MM.1S (cell line): ENCODE data around the gene ENGASE.

Experiments
- DNase-seq: peaks from one replicate; pipeline ENCODE4 v3.0.0-alpha.2; 2015
- H2AFZ ChIP-seq: fragments of 300-600 bp; sonication (generic); 2 replicates; pipeline ENCODE4 v1.6.0; 2016; ENCODE audit warnings: antibody characterized with exemption, low read length
- H3F3A ChIP-seq: fragments of 300-600 bp; sonication (generic); 2 replicates; pipeline ENCODE4 v1.6.1; 2016; ENCODE audit warnings: mild to moderate bottlenecking, antibody characterized with exemption, low read length, moderate library complexity, mixed read lengths; ENCODE audit not compliant: insufficient read depth
- H3K27ac ChIP-seq: fragments of 300-600 bp; sonication (generic); 2 replicates; pipeline ENCODE4 v1.5.1; 2016; ENCODE audit warnings: mild to moderate bottlenecking, low read length
- H3K27me3 ChIP-seq: fragments of 300-600 bp; sonication (generic); replicated peaks from 2 replicates; pipeline ENCODE4 v1.6.0; 2016; ENCODE audit warnings: low read length; ENCODE audit not compliant: insufficient read depth
- H3K36me3 ChIP-seq: fragments of 300-600 bp; sonication (generic); replicated peaks from 2 replicates; pipeline ENCODE4 v1.6.1; 2016; ENCODE audit warnings: mild to moderate bottlenecking, low read length, mixed read lengths; ENCODE audit not compliant: insufficient read depth
- H3K4me1 ChIP-seq: fragments of 300-600 bp; sonication (generic); 2 replicates; pipeline ENCODE4 v1.6.1; 2016; ENCODE audit warnings: low read length, mixed read lengths
- H3K4me2 ChIP-seq: fragments of 300-600 bp; sonication (generic); 2 replicates; pipeline ENCODE4 v1.6.0; 2016; ENCODE audit warnings: low read depth, low read length
- H3K4me3 ChIP-seq: fragments of 300-600 bp; sonication (generic); 2 replicates; pipeline ENCODE4 v1.5.1; 2016; ENCODE audit warnings: low read length, mixed read lengths
- H3K79me2 ChIP-seq: fragments of 300-600 bp; sonication (generic); 2 replicates; pipeline ENCODE4 v1.6.1; 2016; ENCODE audit warnings: mixed run types, low read length, mixed read lengths
- H3K9ac ChIP-seq: fragments of 300-600 bp; sonication (generic); 2 replicates; pipeline ENCODE4 v1.6.1; 2016; ENCODE audit warnings: low read length, mixed read lengths
- H3K9me2 ChIP-seq: fragments of 300-600 bp; sonication (generic); replicated peaks from 2 replicates; pipeline ENCODE4 v1.6.1; 2016; ENCODE audit warnings: mild to moderate bottlenecking, low read length, mixed read lengths; ENCODE audit not compliant: insufficient read depth
- H3K9me3 ChIP-seq: fragments of 300-600 bp; sonication (generic); replicated peaks from 2 replicates; pipeline ENCODE4 v1.6.1; 2016; ENCODE audit warnings: mild to moderate bottlenecking, low read length, mixed read lengths; ENCODE audit not compliant: insufficient read depth
- H4K20me1 ChIP-seq: fragments of 300-600 bp; sonication (generic); 2 replicates; pipeline ENCODE4 v1.6.1; 2016; ENCODE audit warnings: mild to moderate bottlenecking, low read length, moderate library complexity, mixed read lengths; ENCODE audit not compliant: insufficient read depth
- CTCF ChIP-seq: fragments of 300-600 bp; sonication (generic); IDR thresholded peaks from 2 replicates; pipeline ENCODE4 v1.5.1; 2016; ENCODE audit warnings: antibody characterized with exemption, low read length, mixed read lengths
- EZH2 ChIP-seq: fragments of 300-600 bp; sonication (generic); optimal IDR thresholded peaks from 2 replicates; pipeline ENCODE3; 2017; ENCODE audit warnings: low read depth, mild to moderate bottlenecking, antibody characterized with exemption, low read length, mixed read lengths
- EZH2phosphoT487 ChIP-seq: fragments of 300-600 bp; sonication (generic); IDR thresholded peaks from 2 replicates; pipeline ENCODE4 v1.6.1; 2018; ENCODE audit warnings: antibody characterized with exemption, low read length

Gene ENGASE

GRCh38 chr17:79074649-79075445 is at the start of gene ENGASE:
Gene ENGASE, plus strand, starts transcription at chr17:79074824. Its CDS starts 121 bp downstream, at chr17:79074945.
- H3K27ac ChIP-seq = no peak within 1 kb of the TSS
- H4K20me1 ChIP-seq = no peaks in the 10 kb centered on the region
- H3K4me3 ChIP-seq = peak within 1 kb of the TSS; percentile 65
- DNase-seq = peak; percentile 94
- H3K9me2 ChIP-seq = no peaks in the 10 kb centered on the region
- H3K79me2 ChIP-seq = no peaks in the 10 kb centered on the region
- H3K27me3 ChIP-seq = peaks cover 30% of the 10 kb centered on the region
- H3K36me3 ChIP-seq = no peaks in the 10 kb centered on the region
- H3K9me3 ChIP-seq = no peaks in the 10 kb centered on the region
- TF ChIP-seq EZH2 (no peak), CTCF (no peak)
- H3F3A ChIP-seq = no peaks in the 10 kb centered on the region
- H2AFZ ChIP-seq = peak within 1 kb of the TSS; percentile 83
- peak within 1 kb of the TSS; percentile 39; the same call in 1 of the 2 replicates for H3K9ac ChIP-seq
- no peaks in the 10 kb centered on the region for H3K4me1 ChIP-seq
- H3K4me2 ChIP-seq = peak within 1 kb of the TSS; percentile 78

- Histone ChIP-seq H2AFZ (no peak overlapping the region), H3K9ac (no peak overlapping the region), H3F3A (no peaks in the 10 kb centered on the region), H3K9me2 (no peaks in the 10 kb centered on the region), H3K9me3 (no peaks in the 10 kb centered on the region), H3K36me3 (no peaks in the 10 kb centered on the region), H3K4me1 (no peaks in the 10 kb centered on the region), H3K79me2 (no peaks in the 10 kb centered on the region), H3K4me3 (peak overlapping the region; percentile 74), H3K4me2 (peak overlapping the region; percentile 100), H3K27ac (no peak overlapping the region), H3K27me3 (peaks cover 97% of the 10 kb centered on the region), H4K20me1 (no peaks in the 10 kb centered on the region)
- no peak for DNase-seq
- TF ChIP-seq EZH2phosphoT487 = no peak
- no peak for TF ChIP-seq EZH2
- TF ChIP-seq CTCF = no peak
Measured at GRCh38 chr17:79024901-79025737, 49.5 kb upstream of the ENGASE start.

GRCh38 chr17:79026376-79027273 is 48.0 kb upstream of the ENGASE start:
- TF ChIP-seq EZH2 (no peak), CTCF (no peak), EZH2phosphoT487 (no peak)
- Histone ChIP-seq H3K4me2 (no peak overlapping the region), H3F3A (no peaks in the 10 kb centered on the region), H3K4me3 (no peak overlapping the region), H3K27me3 (peaks cover 97% of the 10 kb centered on the region), H3K9ac (no peak overlapping the region), H3K79me2 (no peaks in the 10 kb centered on the region), H4K20me1 (no peaks in the 10 kb centered on the region), H3K36me3 (no peaks in the 10 kb centered on the region), H3K4me1 (no peaks in the 10 kb centered on the region), H3K9me3 (no peaks in the 10 kb centered on the region), H3K9me2 (no peaks in the 10 kb centered on the region), H2AFZ (no peak overlapping the region), H3K27ac (no peak overlapping the region)
- DNase-seq = no peak
